Ovary (tissue), 3 donors: ENCODE measurements around the gene SNX30.

Source experiments
- CTCF ChIP-seq, 3 donors: fragments of 450-650 bp in 2 of 3; fragments of 200-600 bp in 1 of 3; IDR thresholded peaks; one replicate each; pipeline versions ENCODE4 v1.5.1 to v1.8.0; 2016 to 2022; ENCODE audit warnings: antibody characterized with exemption in 3 of 3, mild to moderate bottlenecking in 1 of 3
- EP300 ChIP-seq: sonication (generic); formaldehyde crosslinking; IDR thresholded peaks from one replicate; pipeline ENCODE4 v1.6.1; 2017; ENCODE audit warnings: antibody characterized with exemption
- POLR2A ChIP-seq: fragments of 450-650 bp; IDR thresholded peaks from one replicate; pipeline ENCODE4 v1.6.1; 2017; ENCODE audit warnings: antibody characterized with exemption, mild to moderate bottlenecking, moderate library complexity
- donor health status: DM: no; HTN: no; CAD: no.

GRCh38 chr9:112913326-112913725 is 162.8 kb downstream of the SNX30 start:
- TF ChIP-seq CTCF (IDR thresholded peaks at IDR 0.05), result no peak
- TF ChIP-seq POLR2A, result no peak
- no peak for TF ChIP-seq EP300
